Mucosa of stomach (tissue), 1 donor: Measurements from ENCODE around the gene ACAN.

Experiments
- H3K27me3 ChIP-seq: one replicate; pipeline ENCODE4 v1.7.0; 2013; ENCODE audit warnings: mild to moderate bottlenecking, low read length; ENCODE audit not compliant: control insufficient read depth, insufficient read depth
- H3K36me3 ChIP-seq: one replicate; pipeline ENCODE4 v1.7.0; 2013; ENCODE audit warnings: low read length; ENCODE audit not compliant: control insufficient read depth, insufficient read depth
- H3K4me1 ChIP-seq: one replicate; pipeline ENCODE4 v1.7.0; 2013; ENCODE audit warnings: mild to moderate bottlenecking, low read length; ENCODE audit not compliant: control insufficient read depth, insufficient read depth
- H3K4me3 ChIP-seq: one replicate; pipeline ENCODE4 v1.7.0; 2013; ENCODE audit warnings: low read length
- H3K9ac ChIP-seq: one replicate; pipeline ENCODE4 v1.7.0; 2013; ENCODE audit warnings: mild to moderate bottlenecking, low read length, moderate library complexity
- H3K9me3 ChIP-seq: one replicate; pipeline ENCODE4 v1.7.0; 2013; ENCODE audit warnings: mild to moderate bottlenecking, low read length, moderate library complexity; ENCODE audit not compliant: control insufficient read depth
- donor health status: Pancreatic carcinoma.

ACAN gene

GRCh38 chr15:88848203-88848602 is 45.0 kb downstream of the ACAN start:
- no peaks in the 10 kb centered on the region for H3K4me1 ChIP-seq
- no peaks in the 10 kb centered on the region for H3K36me3 ChIP-seq
- no peak overlapping the region for H3K9ac ChIP-seq

GRCh38 chr15:88849376-88850072 is 46.3 kb downstream of the ACAN start:
- Histone ChIP-seq H3K9ac (no peak overlapping the region), H3K9me3 (no peaks in the 10 kb centered on the region), H3K4me1 (no peaks in the 10 kb centered on the region), H3K27me3 (no peaks in the 10 kb centered on the region), H3K36me3 (no peaks in the 10 kb centered on the region), H3K4me3 (no peak overlapping the region)

More at GRCh38 chr15:88848203-88848602, 45.0 kb downstream of the ACAN start:
- no peaks in the 10 kb centered on the region for H3K9me3 ChIP-seq
- no peaks in the 10 kb centered on the region for H3K27me3 ChIP-seq
- no peak overlapping the region for H3K4me3 ChIP-seq

- Histone ChIP-seq H3K27me3 (no peaks in the 10 kb centered on the region), H3K9me3 (no peaks in the 10 kb centered on the region), H3K9ac (no peak overlapping the region), H3K36me3 (no peaks in the 10 kb centered on the region), H3K4me3 (no peak overlapping the region), H3K4me1 (no peaks in the 10 kb centered on the region)
These were observed 49.2 kb downstream of the ACAN start for GRCh38 chr15:88852476-88852875.

GRCh38 chr15:88858934-88859333 is 55.7 kb downstream of the ACAN start:
- Histone ChIP-seq H3K36me3 (no peaks in the 10 kb centered on the region), H3K4me3 (no peak overlapping the region)

GRCh38 chr15:88859550-88859949 is 56.3 kb downstream of the ACAN start:
- no peaks in the 10 kb centered on the region for H3K4me1 ChIP-seq
- H3K4me3 ChIP-seq, result no peak overlapping the region
- H3K9me3 ChIP-seq, result no peaks in the 10 kb centered on the region
- no peak overlapping the region for H3K9ac ChIP-seq
- no peaks in the 10 kb centered on the region for H3K27me3 ChIP-seq
- no peaks in the 10 kb centered on the region for H3K36me3 ChIP-seq

More at GRCh38 chr15:88858934-88859333, 55.7 kb downstream of the ACAN start:
- Histone ChIP-seq H3K27me3 (no peaks in the 10 kb centered on the region), H3K9ac (no peak overlapping the region), H3K9me3 (no peaks in the 10 kb centered on the region), H3K4me1 (no peaks in the 10 kb centered on the region)

- no peaks in the 10 kb centered on the region for H3K9me3 ChIP-seq
- H3K4me3 ChIP-seq, result no peak overlapping the region
These were observed 57.0 kb downstream of the ACAN start for GRCh38 chr15:88860212-88860611.

GRCh38 chr15:88863412-88863811 is 60.2 kb downstream of the ACAN start:
- H3K27me3 ChIP-seq, result no peaks in the 10 kb centered on the region
- no peaks in the 10 kb centered on the region for H3K4me1 ChIP-seq
- H3K9ac ChIP-seq, result no peak overlapping the region
- no peaks in the 10 kb centered on the region for H3K9me3 ChIP-seq
- no peaks in the 10 kb centered on the region for H3K36me3 ChIP-seq
- H3K4me3 ChIP-seq, result no peak overlapping the region

More at GRCh38 chr15:88860212-88860611, 57.0 kb downstream of the ACAN start:
- Histone ChIP-seq H3K27me3 (no peaks in the 10 kb centered on the region), H3K9ac (no peak overlapping the region), H3K36me3 (no peaks in the 10 kb centered on the region), H3K4me1 (no peaks in the 10 kb centered on the region)

GRCh38 chr15:88864861-88865497 is 61.7 kb downstream of the ACAN start:
- H3K9ac ChIP-seq, result no peak overlapping the region
- H3K27me3 ChIP-seq, result no peaks in the 10 kb centered on the region
- no peaks in the 10 kb centered on the region for H3K36me3 ChIP-seq
- no peaks in the 10 kb centered on the region for H3K4me1 ChIP-seq
- no peaks in the 10 kb centered on the region for H3K9me3 ChIP-seq
- no peak overlapping the region for H3K4me3 ChIP-seq

- Histone ChIP-seq H3K9me3 (no peaks in the 10 kb centered on the region), H3K9ac (no peak overlapping the region), H3K4me3 (no peak overlapping the region), H3K36me3 (no peaks in the 10 kb centered on the region), H3K27me3 (no peaks in the 10 kb centered on the region), H3K4me1 (no peaks in the 10 kb centered on the region)
These were observed 62.4 kb downstream of the ACAN start for GRCh38 chr15:88865498-88866099.

- no peaks in the 10 kb centered on the region for H3K36me3 ChIP-seq
These were observed 63.2 kb downstream of the ACAN start for GRCh38 chr15:88866295-88866881.

GRCh38 chr15:88871313-88871712 is 68.1 kb downstream of the ACAN start:
- no peaks in the 10 kb centered on the region for H3K4me1 ChIP-seq
- no peak overlapping the region for H3K9ac ChIP-seq
- H3K27me3 ChIP-seq, result peaks cover 24% of the 10 kb centered on the region
- no peaks in the 10 kb centered on the region for H3K9me3 ChIP-seq
- H3K4me3 ChIP-seq, result no peak overlapping the region
- no peaks in the 10 kb centered on the region for H3K36me3 ChIP-seq

More at GRCh38 chr15:88866295-88866881, 63.2 kb downstream of the ACAN start:
- Histone ChIP-seq H3K27me3 (no peaks in the 10 kb centered on the region), H3K9ac (no peak overlapping the region), H3K9me3 (no peaks in the 10 kb centered on the region), H3K4me1 (no peaks in the 10 kb centered on the region), H3K4me3 (no peak overlapping the region)

GRCh38 chr15:88872106-88872505 is 68.9 kb downstream of the ACAN start:
- Histone ChIP-seq H3K27me3 (peaks cover 24% of the 10 kb centered on the region), H3K4me3 (no peak overlapping the region), H3K9me3 (no peaks in the 10 kb centered on the region), H3K36me3 (no peaks in the 10 kb centered on the region), H3K4me1 (no peaks in the 10 kb centered on the region), H3K9ac (no peak overlapping the region)
